ENCODE data around the gene SYT9. TPM values are rescaled to one million over a fixed set of nuclear protein-coding genes. Genes with fewer than 3 reads are reported as not detected.

SYT9 gene
- total and polyA plus RNA-seq, 9 of the 15 experiments (the other 6 are each of a cell fraction or from before 2014, with no cell fraction given): 0.01 TPM; not detected in 8

- no peak for TF ChIP-seq THAP12 (CRISPR knock-in tag; IDR thresholded peaks at IDR 0.05)
- TF ChIP-seq GABPB1 (CRISPR knock-in tag; IDR thresholded peaks at IDR 0.05): no peak
- TF ChIP-seq POLR2G (IDR thresholded peaks at IDR 0.05; ENCODE audit: low read depth, low read length): no peak
Measured at GRCh38 chr11:7485186-7486097, 233.7 kb downstream of the SYT9 start, which contains the start of gene OLFML1 (continued).

GRCh38 chr11:7486098-7486780 is 234.5 kb downstream of the SYT9 start:
- in situ Hi-C loops (cut with MboI): no loop called here
- CTCF ChIA-PET (ENCODE audit: low intra/inter-chr PET ratio): no interaction called here

More at GRCh38 chr11:7486098-7486780, 234.5 kb downstream of the SYT9 start:
- WGBS (ENCODE audit: insufficient coverage, low coverage, missing lambda C conversion rate): 3% methylated on average over 2 of the region's 2 CpGs
- Histone ChIP-seq H3K27ac (ENCODE audit: extremely low read depth, low read depth, low read length) (no peak overlapping the region), H4K20me1 (replicated peaks; ENCODE audit: control insufficient read depth, insufficient read depth, low read length) (no peaks in the 10 kb centered on the region; the same call in 1 of the 2 replicates), H3K4me1 (replicated peaks in 1 of 2; ENCODE audit: control insufficient read depth in 2 of 2, insufficient read depth in 2 of 2, low read length in 2 of 2) (no peaks in the 10 kb centered on the region), H3K4me3 (no peak overlapping the region), H2AFZ (ENCODE audit: low read depth, low read length) (no peak overlapping the region), H3K79me2 (ENCODE audit: control insufficient read depth, insufficient read depth, low read length) (no peaks in the 10 kb centered on the region), H3K4me2 (ENCODE audit: insufficient read depth, low read length) (no peak overlapping the region), H3K9ac (ENCODE audit: insufficient read depth in 1 of 2, low read depth in 2 of 2, low read length in 2 of 2) (no peak overlapping the region), H3K27me3 (ENCODE audit: control insufficient read depth in 2 of 2, insufficient read depth in 2 of 2, low read length in 2 of 2) (peaks cover 4 to 21% of the 10 kb centered on the region in 2 experiments; a peak in 2 of 5 replicates), H3K36me3 (ENCODE audit: control insufficient read depth, insufficient read depth, low read length) (no peaks in the 10 kb centered on the region), H3K9me3 (replicated peaks; ENCODE audit: control insufficient read depth, insufficient read depth, low read depth, low read length) (no peaks in the 10 kb centered on the region), H3K9me1 (ENCODE audit: control insufficient read depth, insufficient read depth, low read length) (no peaks in the 10 kb centered on the region)
- BruUV-seq (replicated peaks): no TSS peak
- intact Hi-C loops (cut with micrococcal nuclease): no loop called here
- no peak for FAIRE-seq
- TF ChIP-seq KDM2B (CRISPR knock-in tag; IDR thresholded peaks at IDR 0.05): no peak
- TF ChIP-seq PML (IDR thresholded peaks at IDR 0.05; ENCODE audit: low read length): no peak
- no peak for TF ChIP-seq CHD2 (IDR thresholded peaks at IDR 0.05; ENCODE audit: low read depth, low read length)
- no peak for TF ChIP-seq TCF7L2 (IDR thresholded peaks at IDR 0.05; ENCODE audit: low read depth, low read length)
- no peak for TF ChIP-seq ZSCAN32 (CRISPR knock-in tag; IDR thresholded peaks at IDR 0.05)
- DNase-seq (ENCODE audit: extremely low read depth in 1 of 4, low spot score in 3 of 4): no peak
- no peak for ATAC-seq
- POLR2A ChIA-PET: no interaction called here
